Breast epithelium (tissue), 4 donors: ENCODE measurements around the gene MBLAC1. TPM values are rescaled to one million over a fixed set of nuclear protein-coding genes. Genes with fewer than 3 reads are reported as not detected.

Experiments
- DNase-seq, 2 donors: peaks; one replicate each; pipeline ENCODE4 v3.0.0-alpha.2; 2019; ENCODE audit warnings: low spot score in 2 of 2
- H3K27ac ChIP-seq, 2 donors: fragments of 200-600 bp; sonication (generic) in 1 of 2; one replicate each; pipeline ENCODE4 v1.5.1; 2016 to 2019; ENCODE audit warnings: mild to moderate bottlenecking in 1 of 2
- H3K27me3 ChIP-seq, 2 donors: fragments of 200-600 bp; sonication (generic) in 1 of 2; one replicate each; pipeline versions ENCODE4 v1.5.1 to v1.6.0; 2017 to 2019; ENCODE audit warnings: control low read depth in 1 of 2, mild to moderate bottlenecking in 1 of 2
- H3K36me3 ChIP-seq: fragments of 200-600 bp; one replicate; pipeline ENCODE4 v1.5.1; 2019
- H3K4me1 ChIP-seq, 2 donors: fragments of 200-600 bp; sonication (generic); one replicate each; pipeline ENCODE4 v1.5.1; 2016 to 2019; ENCODE audit warnings: control low read depth in 1 of 2
- H3K4me3 ChIP-seq, 3 donors: fragments of 200-600 bp; sonication (generic); 1 replicate in 2 of 3; 2 replicates in 1 of 3; pipeline ENCODE4 v1.5.1; 2016 to 2019; ENCODE audit warnings: mild to moderate bottlenecking in 3 of 3, moderate library complexity in 2 of 3
- H3K9me3 ChIP-seq, 2 donors: fragments of 200-600 bp; sonication (generic) in 1 of 2; one replicate each; pipeline ENCODE4 v1.5.1; 2016 to 2019; ENCODE audit warnings: control low read depth in 1 of 2
- POLR2A ChIP-seq: fragments of 450-650 bp; IDR thresholded peaks from one replicate; pipeline ENCODE4 v1.6.1; 2016; ENCODE audit warnings: antibody characterized with exemption, mild to moderate bottlenecking, moderate library complexity
- POLR2AphosphoS5 ChIP-seq, 3 donors: sonication (generic); formaldehyde crosslinking; IDR thresholded peaks; one replicate each; pipeline ENCODE4 v1.6.1; 2017; ENCODE audit warnings: antibody characterized with exemption in 3 of 3
- intact Hi-C: fragments of 100-400 bp; cut with DNase I; formaldehyde crosslinking; loops from one replicate; pipeline ENCODE4 v1.15.1; 2023; ENCODE audit warnings: low total_unique reads
- total RNA-seq, 3 donors: library from RNA; depleted of rRNA; stranded (reverse); fragments of >200 nt; gene quantifications; one replicate each; pipeline ENCODE4 v1.1.0, GENCODE V29; 2016
- TF ChIP-seq, protein P1 (sequence below), 3 donors: fragments of 450-650 bp; IDR thresholded peaks; one replicate each; pipeline ENCODE4 v1.5.1; 2016 to 2017; ENCODE audit warnings: antibody characterized with exemption in 3 of 3, mild to moderate bottlenecking in 3 of 3, moderate library complexity in 3 of 3

MBLAC1 gene
- total RNA-seq, 3 donors from 2014 or later = 2.7 to 6.9 (median 4.5) TPM

DNA sequence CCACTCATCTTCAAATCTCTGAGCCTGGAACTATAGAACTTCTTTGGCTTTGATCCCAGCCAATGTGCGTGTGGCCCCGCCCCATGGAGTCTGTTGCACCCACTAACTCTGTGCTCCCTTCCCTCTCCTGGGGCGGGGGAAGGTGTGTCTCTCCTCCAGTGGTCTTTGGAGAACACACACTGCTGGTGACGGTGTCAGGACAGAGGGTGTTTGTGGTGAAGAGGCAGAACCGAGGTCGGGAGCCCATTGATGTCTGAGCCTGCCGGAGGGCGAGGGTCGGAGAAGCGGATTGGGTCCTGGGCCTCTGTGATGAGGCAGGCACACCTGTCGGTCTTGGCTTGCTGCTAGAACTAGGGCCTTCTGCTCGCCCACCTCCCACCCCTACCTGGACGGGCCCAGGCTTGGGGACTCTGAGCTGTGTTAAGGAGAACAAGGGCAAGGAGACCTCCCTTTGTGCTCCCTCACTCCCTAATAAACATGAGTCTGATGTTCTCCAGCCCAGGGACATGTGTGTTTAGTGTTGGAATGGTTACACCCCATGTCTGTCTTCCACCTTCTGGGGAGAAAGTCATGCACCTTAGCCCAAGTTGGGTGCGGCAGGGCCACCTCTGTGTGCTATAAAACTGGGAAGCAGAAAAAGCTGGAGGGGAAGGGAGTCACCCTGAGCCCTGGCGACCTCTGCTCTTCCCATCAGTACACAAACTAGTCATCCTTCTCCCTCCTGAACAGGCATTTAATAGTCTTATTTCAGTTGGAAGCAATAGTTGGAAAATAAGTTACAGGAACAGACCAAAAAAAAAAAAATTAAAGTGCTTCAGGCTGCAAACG is 27.2 kb downstream of the MBLAC1 start:
- peaks cover 13 to 16% of the 10 kb centered on the region in 2 donors for H3K4me1 ChIP-seq
- no peak for TF ChIP-seq POLR2A
- TF ChIP-seq, protein P1, sequence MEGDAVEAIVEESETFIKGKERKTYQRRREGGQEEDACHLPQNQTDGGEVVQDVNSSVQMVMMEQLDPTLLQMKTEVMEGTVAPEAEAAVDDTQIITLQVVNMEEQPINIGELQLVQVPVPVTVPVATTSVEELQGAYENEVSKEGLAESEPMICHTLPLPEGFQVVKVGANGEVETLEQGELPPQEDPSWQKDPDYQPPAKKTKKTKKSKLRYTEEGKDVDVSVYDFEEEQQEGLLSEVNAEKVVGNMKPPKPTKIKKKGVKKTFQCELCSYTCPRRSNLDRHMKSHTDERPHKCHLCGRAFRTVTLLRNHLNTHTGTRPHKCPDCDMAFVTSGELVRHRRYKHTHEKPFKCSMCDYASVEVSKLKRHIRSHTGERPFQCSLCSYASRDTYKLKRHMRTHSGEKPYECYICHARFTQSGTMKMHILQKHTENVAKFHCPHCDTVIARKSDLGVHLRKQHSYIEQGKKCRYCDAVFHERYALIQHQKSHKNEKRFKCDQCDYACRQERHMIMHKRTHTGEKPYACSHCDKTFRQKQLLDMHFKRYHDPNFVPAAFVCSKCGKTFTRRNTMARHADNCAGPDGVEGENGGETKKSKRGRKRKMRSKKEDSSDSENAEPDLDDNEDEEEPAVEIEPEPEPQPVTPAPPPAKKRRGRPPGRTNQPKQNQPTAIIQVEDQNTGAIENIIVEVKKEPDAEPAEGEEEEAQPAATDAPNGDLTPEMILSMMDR (IDR thresholded peaks at IDR 0.05) = no peak
- TF ChIP-seq POLR2AphosphoS5 (IDR thresholded peaks at IDR 0.05) = no peak

DNA sequence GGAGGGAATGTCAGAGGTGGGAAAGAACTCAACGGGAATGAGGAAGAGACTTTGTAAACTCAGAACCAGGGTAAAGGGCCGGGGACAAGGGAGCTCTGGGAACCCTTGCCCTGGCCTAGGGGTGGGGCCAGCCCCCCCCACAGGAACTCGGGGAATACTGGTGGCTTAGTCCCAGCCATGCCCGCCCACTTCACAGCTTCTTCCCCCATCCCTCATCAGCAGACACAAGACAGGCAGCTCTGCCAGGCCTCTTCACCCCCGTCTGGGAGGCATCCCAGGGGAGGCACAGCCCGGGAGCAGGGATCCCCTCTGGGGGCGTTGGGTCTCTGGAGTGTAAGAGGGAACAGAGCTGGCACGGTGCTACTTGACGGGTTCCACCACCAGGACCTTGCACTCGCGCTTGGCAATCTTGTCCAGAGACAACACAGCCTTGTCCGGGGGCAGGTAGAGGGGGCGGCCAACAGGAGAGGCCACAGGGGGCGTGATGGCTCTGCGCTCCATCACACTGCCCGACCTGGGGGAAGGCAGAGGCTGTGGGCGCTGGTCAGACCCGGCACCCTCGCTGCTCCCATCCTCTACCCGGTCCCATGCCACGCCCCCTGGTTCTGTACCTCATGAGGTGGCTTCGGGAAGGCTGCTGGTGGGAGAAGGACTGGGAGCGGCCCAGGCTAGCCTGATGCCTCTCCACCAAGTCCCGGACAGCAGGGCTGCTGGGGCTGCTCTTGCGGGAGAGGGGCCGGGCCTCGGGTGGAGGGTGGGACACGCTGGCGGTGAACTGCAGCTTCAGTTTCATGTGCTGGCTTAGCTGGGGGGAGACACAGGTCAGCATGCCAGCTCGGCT is 28.1 kb downstream of the MBLAC1 start:
- H3K27me3 ChIP-seq = no peaks in the 10 kb centered on the region
- H3K27ac ChIP-seq = peak overlapping the region; percentile 25
- TF ChIP-seq, protein P1 (IDR thresholded peaks at IDR 0.05) = no peak
- no peak for TF ChIP-seq POLR2AphosphoS5 (IDR thresholded peaks at IDR 0.05)
- TF ChIP-seq POLR2A = no peak
- intact Hi-C loops = no loop called here
- DNase-seq = no peak
- H3K4me3 ChIP-seq = no peak overlapping the region
- H3K4me1 ChIP-seq = peaks cover 9 to 13% of the 10 kb centered on the region in 2 donors
- H3K36me3 ChIP-seq = no peaks in the 10 kb centered on the region
- H3K9me3 ChIP-seq = no peaks in the 10 kb centered on the region

More for the DNA sequence above, 27.2 kb downstream of the MBLAC1 start:
- H3K4me3 ChIP-seq = no peak overlapping the region
- H3K9me3 ChIP-seq = no peaks in the 10 kb centered on the region
- H3K27ac ChIP-seq = peak overlapping the region in 1 of 2 donors; percentile 25
- no peak for DNase-seq
- H3K36me3 ChIP-seq = no peaks in the 10 kb centered on the region
- no peaks in the 10 kb centered on the region for H3K27me3 ChIP-seq
- intact Hi-C loops = no loop called here

DNA sequence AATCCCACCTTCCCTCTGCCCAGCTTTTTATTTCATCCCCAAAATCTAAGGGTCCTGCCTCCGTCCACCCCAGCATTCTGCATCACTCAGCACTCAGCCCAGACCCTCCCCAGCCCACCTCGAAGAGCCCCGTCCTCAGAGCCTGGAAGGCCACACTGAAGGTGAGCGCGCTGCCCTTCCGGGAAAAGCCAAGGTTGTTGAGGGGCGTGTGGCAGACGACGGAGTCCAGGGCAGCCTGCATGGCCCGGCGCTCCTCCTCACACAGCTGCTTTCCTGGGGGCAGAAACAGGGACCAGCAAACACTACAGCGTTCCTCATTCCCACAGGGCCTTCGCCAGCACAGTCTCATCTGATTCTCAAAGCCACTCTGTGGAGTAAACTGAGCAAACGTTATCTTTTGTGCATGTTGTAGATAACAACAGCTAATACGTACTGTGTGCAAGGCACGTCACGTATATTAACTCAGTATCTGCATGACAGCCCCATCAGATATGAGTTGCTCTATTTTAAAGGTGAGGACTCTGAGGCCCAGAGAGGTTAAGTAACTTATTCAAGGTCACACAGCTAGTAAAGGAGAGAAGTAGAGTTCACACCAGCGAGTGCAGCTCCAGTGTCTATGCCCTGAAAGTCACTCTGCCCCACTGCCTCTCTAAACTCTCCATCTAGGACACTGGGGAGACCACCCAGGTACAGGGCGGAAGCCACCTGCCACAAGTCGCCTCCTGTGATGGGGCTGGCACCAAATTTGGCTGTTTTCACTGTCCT is 29.0 kb downstream of the MBLAC1 start:
- no peak for DNase-seq
- Histone ChIP-seq H3K4me3 (no peak overlapping the region), H3K4me1 (peaks cover 6 to 12% of the 10 kb centered on the region in 2 donors), H3K27ac (no peak overlapping the region), H3K27me3 (no peaks in the 10 kb centered on the region), H3K36me3 (no peaks in the 10 kb centered on the region), H3K9me3 (no peaks in the 10 kb centered on the region)
- TF ChIP-seq POLR2A (no peak), POLR2AphosphoS5 (IDR thresholded peaks at IDR 0.05) (no peak)
- TF ChIP-seq, protein P1 (IDR thresholded peaks at IDR 0.05) = no peak
- intact Hi-C loops = no loop called here

DNA sequence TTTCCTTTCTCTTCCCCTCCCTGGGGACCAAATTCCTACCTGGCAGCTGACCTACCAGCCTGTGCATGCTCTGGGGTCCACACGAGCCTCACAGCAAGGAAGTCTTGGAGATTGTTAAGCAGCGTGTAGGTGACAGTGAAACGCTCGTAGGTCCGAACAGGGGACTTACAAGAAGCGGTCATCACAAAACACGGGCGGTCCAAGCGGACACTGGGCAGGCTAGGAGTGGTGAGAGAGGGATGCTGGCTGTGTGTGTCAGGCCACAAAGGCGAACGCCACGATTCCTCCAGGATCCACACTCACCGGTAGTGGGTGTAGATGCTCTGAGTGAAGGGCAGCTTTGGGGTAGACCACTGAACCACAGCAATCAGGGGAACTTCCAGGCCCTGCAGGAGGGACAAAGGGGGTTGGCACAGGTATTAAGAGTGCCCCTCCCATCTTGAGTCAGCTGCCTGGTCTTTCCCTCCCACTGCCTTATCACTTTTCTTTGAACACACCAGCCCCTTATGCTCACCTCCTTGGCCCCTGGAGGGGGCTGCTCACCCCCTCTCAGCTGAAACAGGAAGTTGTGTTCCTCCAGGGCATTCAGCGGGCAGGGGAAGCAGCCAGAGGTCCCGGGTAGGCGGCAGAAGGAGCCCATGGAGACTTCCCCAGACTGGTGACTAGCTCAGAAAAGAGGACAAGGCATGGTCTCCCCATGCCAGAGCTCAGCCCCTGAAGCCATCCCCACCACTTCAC is 29.7 kb downstream of the MBLAC1 start:
- peaks cover 6 to 12% of the 10 kb centered on the region in 2 donors for H3K4me1 ChIP-seq
- no peak for DNase-seq
- no peak overlapping the region for H3K4me3 ChIP-seq
- no peaks in the 10 kb centered on the region for H3K36me3 ChIP-seq
- peak overlapping the region; percentile 76 to 86 for H3K27ac ChIP-seq
- intact Hi-C loops = no loop called here
- TF ChIP-seq POLR2A = no peak
- TF ChIP-seq POLR2AphosphoS5 (IDR thresholded peaks at IDR 0.05) = no peak
- TF ChIP-seq, protein P1 (IDR thresholded peaks at IDR 0.05) = no peak
- H3K27me3 ChIP-seq = no peaks in the 10 kb centered on the region
- H3K9me3 ChIP-seq = no peaks in the 10 kb centered on the region
